Measurements from ENCODE around the gene GJC2.

GRCh38 chr1:228158151-228159007, 8.6 kb downstream of the GJC2 start:
- TF ChIP-seq NR3C1 (IDR thresholded peaks at IDR 0.05) (no peak), CTCF (IDR thresholded peaks at IDR 0.05) (no peak), RCOR1 (IDR thresholded peaks at IDR 0.05; ENCODE audit: low read depth, low read length) (no peak), RFX5 (IDR thresholded peaks at IDR 0.05) (no peak), RAD21 (conservative IDR thresholded peaks at IDR 0.05 in 1 of 2, IDR thresholded peaks at IDR 0.05 in 1 of 2) (no peak), EHMT2 (IDR thresholded peaks at IDR 0.05; ENCODE audit: low read depth) (no peak), POLR2A (IDR thresholded peaks at IDR 0.05; ENCODE audit: low read length) (no peak), HOXA7 (CRISPR knock-in tag; IDR thresholded peaks at IDR 0.05) (no peak), PHF8 (IDR thresholded peaks at IDR 0.05; ENCODE audit: borderline replicate concordance, low read depth) (no peak)
- TF ChIP-seq, protein P1, sequence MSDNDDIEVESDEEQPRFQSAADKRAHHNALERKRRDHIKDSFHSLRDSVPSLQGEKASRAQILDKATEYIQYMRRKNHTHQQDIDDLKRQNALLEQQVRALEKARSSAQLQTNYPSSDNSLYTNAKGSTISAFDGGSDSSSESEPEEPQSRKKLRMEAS (IDR thresholded peaks at IDR 0.05): no peak

Measured in A549 (cell line).